Endothelial cell of umbilical vein (primary cell): ENCODE measurements around the gene SPOUT1.

Experiments used
- EZH2 ChIP-seq: IDR thresholded peaks from 2 replicates; pipeline ENCODE4 v1.6.1; 2012; ENCODE audit warnings: borderline replicate concordance, low read depth, mild to moderate bottlenecking, moderate library complexity, low read length, inconsistent platforms; ENCODE audit not compliant: severe bottlenecking
- FOS ChIP-seq: IDR thresholded peaks from 2 replicates; pipeline ENCODE4 v1.6.1; 2011; ENCODE audit warnings: mild to moderate bottlenecking, low read length, moderate library complexity, borderline replicate concordance; ENCODE audit not compliant: insufficient read depth
- JUN ChIP-seq: IDR thresholded peaks from 2 replicates; pipeline ENCODE4 v1.6.1; 2011; ENCODE audit warnings: borderline replicate concordance, low read depth; ENCODE audit not compliant: insufficient read length, insufficient read depth
- MYC ChIP-seq: IDR thresholded peaks from one replicate; pipeline ENCODE4 v1.6.1; 2011; ENCODE audit warnings: mild to moderate bottlenecking, low read depth, low read length
- POLR2A ChIP-seq: IDR thresholded peaks from 2 replicates; pipeline ENCODE4 v1.6.1; 2012; ENCODE audit warnings: low read depth, mild to moderate bottlenecking, control low read depth, low read length
- POLR2AphosphoS5 ChIP-seq: IDR thresholded peaks from 2 replicates; pipeline ENCODE4 v1.6.1; 2012; ENCODE audit warnings: low read depth, mild to moderate bottlenecking, control low read depth, low read length, moderate library complexity; ENCODE audit not compliant: insufficient read depth
- TF ChIP-seq, protein P1 (sequence below), 2 donors: IDR thresholded peaks; 1 replicate in 1 of 2; 2 replicates in 1 of 2; pipeline ENCODE4 v1.5.1; 2011; ENCODE audit warnings: low read length in 2 of 2, mild to moderate bottlenecking in 2 of 2, moderate library complexity in 2 of 2, control low read depth in 1 of 2, inconsistent platforms in 1 of 2, low read depth in 1 of 2; ENCODE audit not compliant: insufficient read depth in 1 of 2; ENCODE audit errors: extremely low read depth in 1 of 2
- TF ChIP-seq, protein P2 (sequence below): IDR thresholded peaks from 2 replicates; pipeline ENCODE4 v1.6.1; 2011; ENCODE audit not compliant: insufficient read depth, insufficient read length

DNA sequence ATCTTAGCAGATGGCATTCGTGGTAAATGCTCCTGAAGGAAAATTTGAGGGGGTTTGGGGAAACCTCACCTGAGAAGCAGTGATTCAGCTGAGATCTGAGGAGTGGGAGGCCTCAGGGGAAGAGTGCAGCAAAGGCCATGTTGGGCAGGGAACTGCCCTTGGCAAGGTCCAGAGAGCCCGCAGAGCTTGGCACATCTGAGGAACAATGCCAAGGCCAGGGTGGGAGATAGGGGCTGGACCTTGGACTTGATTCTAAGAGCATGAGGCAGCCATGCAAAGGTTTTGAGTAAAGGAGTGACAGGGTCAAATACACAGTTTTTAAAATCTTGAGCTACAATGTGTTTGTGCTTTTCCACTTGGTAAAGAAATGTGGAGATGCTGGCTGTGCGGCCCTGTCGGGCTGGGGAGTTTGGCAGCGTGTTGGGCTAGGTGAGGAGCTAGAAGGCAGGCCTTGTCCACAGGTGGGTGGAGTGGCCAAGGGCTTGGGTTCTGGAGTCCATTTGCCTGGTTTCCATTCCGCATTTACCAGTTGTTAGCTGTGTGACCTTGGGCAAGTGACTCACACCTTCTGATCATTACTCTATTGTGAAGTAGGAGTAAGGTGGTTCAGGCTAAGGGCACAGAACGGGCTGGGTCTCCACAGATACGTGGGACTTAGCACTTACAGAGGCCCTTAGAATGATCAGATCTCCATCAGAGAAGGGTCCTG is 36.5 kb downstream of the SPOUT1 start:
- TF ChIP-seq, protein P1, sequence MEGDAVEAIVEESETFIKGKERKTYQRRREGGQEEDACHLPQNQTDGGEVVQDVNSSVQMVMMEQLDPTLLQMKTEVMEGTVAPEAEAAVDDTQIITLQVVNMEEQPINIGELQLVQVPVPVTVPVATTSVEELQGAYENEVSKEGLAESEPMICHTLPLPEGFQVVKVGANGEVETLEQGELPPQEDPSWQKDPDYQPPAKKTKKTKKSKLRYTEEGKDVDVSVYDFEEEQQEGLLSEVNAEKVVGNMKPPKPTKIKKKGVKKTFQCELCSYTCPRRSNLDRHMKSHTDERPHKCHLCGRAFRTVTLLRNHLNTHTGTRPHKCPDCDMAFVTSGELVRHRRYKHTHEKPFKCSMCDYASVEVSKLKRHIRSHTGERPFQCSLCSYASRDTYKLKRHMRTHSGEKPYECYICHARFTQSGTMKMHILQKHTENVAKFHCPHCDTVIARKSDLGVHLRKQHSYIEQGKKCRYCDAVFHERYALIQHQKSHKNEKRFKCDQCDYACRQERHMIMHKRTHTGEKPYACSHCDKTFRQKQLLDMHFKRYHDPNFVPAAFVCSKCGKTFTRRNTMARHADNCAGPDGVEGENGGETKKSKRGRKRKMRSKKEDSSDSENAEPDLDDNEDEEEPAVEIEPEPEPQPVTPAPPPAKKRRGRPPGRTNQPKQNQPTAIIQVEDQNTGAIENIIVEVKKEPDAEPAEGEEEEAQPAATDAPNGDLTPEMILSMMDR (IDR thresholded peaks at IDR 0.05; ENCODE audit: extremely low read depth in 1 of 2, insufficient read depth in 1 of 2, low read depth in 1 of 2, low read length in 2 of 2): no peak
- TF ChIP-seq EZH2 (no peak), POLR2A (no peak), POLR2AphosphoS5 (no peak), MYC (no peak), FOS (no peak), JUN (no peak)
- TF ChIP-seq, protein P2, sequence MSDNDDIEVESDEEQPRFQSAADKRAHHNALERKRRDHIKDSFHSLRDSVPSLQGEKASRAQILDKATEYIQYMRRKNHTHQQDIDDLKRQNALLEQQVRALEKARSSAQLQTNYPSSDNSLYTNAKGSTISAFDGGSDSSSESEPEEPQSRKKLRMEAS: no peak
